ENCODE measurements around the gene MANEA. TPM values are rescaled to one million over a fixed set of nuclear protein-coding genes. Genes with fewer than 3 reads are reported as not detected.

MANEA gene, protein sequence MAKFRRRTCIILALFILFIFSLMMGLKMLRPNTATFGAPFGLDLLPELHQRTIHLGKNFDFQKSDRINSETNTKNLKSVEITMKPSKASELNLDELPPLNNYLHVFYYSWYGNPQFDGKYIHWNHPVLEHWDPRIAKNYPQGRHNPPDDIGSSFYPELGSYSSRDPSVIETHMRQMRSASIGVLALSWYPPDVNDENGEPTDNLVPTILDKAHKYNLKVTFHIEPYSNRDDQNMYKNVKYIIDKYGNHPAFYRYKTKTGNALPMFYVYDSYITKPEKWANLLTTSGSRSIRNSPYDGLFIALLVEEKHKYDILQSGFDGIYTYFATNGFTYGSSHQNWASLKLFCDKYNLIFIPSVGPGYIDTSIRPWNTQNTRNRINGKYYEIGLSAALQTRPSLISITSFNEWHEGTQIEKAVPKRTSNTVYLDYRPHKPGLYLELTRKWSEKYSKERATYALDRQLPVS
- total RNA-seq (2021; ENCODE audit: unreplicated experiment) (20.1 TPM), Bru-seq, nascent RNA (percentile 62 among the genes with signal in this experiment), BruChase-seq, experiment 1, labeled RNA remaining after a 2-hour chase (percentile 79 among the genes with signal in this experiment), BruChase-seq, experiment 2, labeled RNA remaining after a 6-hour chase (percentile 90 among the genes with signal in this experiment)
- polyA plus RNA-seq (2012; ENCODE audit: insufficient read length): 6.7 TPM
- long read RNA-seq, full-length matches to known transcripts: 45 of 52 reads
- long read RNA-seq, partial matches to known transcripts: 2 of 52 reads
- long read RNA-seq, other reads (novel, unspliced or antisense): 5 of 52 reads

DNA sequence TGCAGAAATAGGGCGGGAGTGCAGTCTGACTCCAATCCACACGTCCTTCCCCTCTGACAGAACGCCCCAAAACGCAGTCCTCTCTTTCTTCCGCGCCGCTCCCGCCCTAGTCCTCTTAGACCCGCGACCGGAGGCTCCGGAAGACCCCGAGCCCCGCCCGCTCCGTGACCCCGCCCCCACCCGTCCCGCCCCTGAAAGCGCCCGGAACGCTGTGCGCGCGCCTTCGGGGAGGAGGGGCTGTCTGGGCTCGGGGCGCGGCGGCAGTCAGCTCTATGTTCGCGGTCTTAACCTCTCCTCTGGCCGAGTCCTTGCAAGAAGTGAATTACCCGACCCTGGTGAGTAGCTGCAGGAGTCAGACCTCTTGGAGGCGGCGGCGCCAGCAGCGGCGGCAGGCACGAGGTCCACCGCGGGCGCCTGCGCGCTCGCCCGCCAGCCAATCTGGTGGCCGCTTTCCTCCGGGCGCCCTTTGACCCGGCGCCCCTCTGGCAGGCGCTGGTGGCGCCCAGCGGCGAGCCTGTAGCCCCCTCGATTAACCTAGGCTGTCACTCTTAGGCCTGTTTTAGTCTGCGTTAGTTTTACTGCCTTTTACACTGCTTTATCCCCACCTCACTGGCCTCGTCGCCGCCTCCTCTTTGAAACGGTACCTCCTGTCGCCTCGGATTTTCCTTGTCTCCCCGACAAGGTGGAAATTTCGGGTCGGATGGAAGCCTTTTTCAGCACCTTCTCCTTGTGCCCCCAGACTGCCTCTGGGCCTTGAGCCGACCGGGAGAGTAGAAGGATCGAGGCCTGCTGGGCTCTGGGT is at the start of gene MANEA:
MANEA (plus strand) TSS at position 232 of the 802 bp plus-strand sequence. CDS start 8,905 bp downstream, outside the sequence.
- in situ Hi-C loops (cut with HindIII; ENCODE audit: low pct_unique_long_range_greater_than_20kb, low sequenced_read_pairs) (no loop called here), intact Hi-C loops (cut with micrococcal nuclease; ENCODE audit: unreplicated experiment) (no loop called here)
- H3K4me3 ChIP-seq (ENCODE audit: low read depth in 2 of 2, low read length in 2 of 2): peak within 1 kb of the TSS; percentile 95 to 96
- TF ChIP-seq POLR2AphosphoS5 (IDR thresholded peaks at IDR 0.05; ENCODE audit: low read depth, low read length) (peak; percentile 62), SIN3A (IDR thresholded peaks at IDR 0.05; ENCODE audit: borderline replicate concordance, insufficient read depth, low read depth, low read length) (no peak)
- ChIA-PET CTCF (no interaction called here), POLR2A (interaction anchor here (0.6 kb wide), 1 partner anchor 332 kb away, joined by 3 read pairs; no protein-coding TSS in a partner anchor)
- peaks cover 16% of the 10 kb centered on the region for H3K4me1 ChIP-seq (ENCODE audit: control insufficient read depth, insufficient read depth, low read length)
- DNase-seq (ENCODE audit: low read depth, low spot score) (no peak), ATAC-seq (peak; percentile 96)
- no peaks in the 10 kb centered on the region for H3K9me3 ChIP-seq (ENCODE audit: control insufficient read depth, insufficient read depth, low read depth, low read length)
- H3K27me3 ChIP-seq (ENCODE audit: control insufficient read depth, insufficient read depth, low read length): no peaks in the 10 kb centered on the region
- no TSS peak for BruUV-seq (replicated peaks)
- H3K27ac ChIP-seq (ENCODE audit: low read length): peak within 1 kb of the TSS; percentile 99
- H3K36me3 ChIP-seq (ENCODE audit: control insufficient read depth, insufficient read depth, low read length): no peaks in the 10 kb centered on the region; the same call in 1 of the 2 replicates

DNA sequence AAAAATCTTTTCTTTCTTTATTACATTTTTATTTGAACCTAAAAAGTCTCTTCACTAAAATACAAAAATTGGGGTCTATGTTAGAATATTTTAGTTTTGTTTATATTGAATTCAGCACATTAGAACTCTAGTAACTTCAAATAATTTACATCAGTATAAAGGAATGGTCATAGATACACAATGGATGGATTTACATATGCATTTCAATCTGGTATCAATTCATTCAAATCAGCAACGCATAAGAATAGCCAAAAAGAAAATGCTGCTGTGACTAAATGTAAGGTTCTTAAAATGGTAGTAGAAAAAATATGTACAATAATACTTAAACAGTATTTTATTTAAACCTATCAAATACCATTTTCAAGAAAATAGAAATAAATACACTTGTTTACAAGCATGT is 47.6 kb upstream of the MANEA start:
- intact Hi-C loops (cut with micrococcal nuclease; ENCODE audit: unreplicated experiment): no loop called here
- ChIA-PET POLR2A (no interaction called here), CTCF (no interaction called here)
- Histone ChIP-seq H3K27ac (ENCODE audit: low read length) (no peak overlapping the region), H3K4me1 (ENCODE audit: control insufficient read depth, insufficient read depth, low read length) (no peaks in the 10 kb centered on the region), H3K36me3 (ENCODE audit: control insufficient read depth, insufficient read depth, low read length) (no peaks in the 10 kb centered on the region), H3K4me3 (ENCODE audit: low read depth in 2 of 2, low read length in 2 of 2) (no peak overlapping the region), H3K9me3 (ENCODE audit: control insufficient read depth, insufficient read depth, low read depth, low read length) (no peaks in the 10 kb centered on the region), H3K27me3 (ENCODE audit: control insufficient read depth, insufficient read depth, low read length) (no peaks in the 10 kb centered on the region)
- DNase-seq (ENCODE audit: low read depth, low spot score) (no peak), ATAC-seq (no peak)
- in situ Hi-C loops (cut with HindIII; ENCODE audit: low pct_unique_long_range_greater_than_20kb, low sequenced_read_pairs): no loop called here
- TF ChIP-seq, protein P1, sequence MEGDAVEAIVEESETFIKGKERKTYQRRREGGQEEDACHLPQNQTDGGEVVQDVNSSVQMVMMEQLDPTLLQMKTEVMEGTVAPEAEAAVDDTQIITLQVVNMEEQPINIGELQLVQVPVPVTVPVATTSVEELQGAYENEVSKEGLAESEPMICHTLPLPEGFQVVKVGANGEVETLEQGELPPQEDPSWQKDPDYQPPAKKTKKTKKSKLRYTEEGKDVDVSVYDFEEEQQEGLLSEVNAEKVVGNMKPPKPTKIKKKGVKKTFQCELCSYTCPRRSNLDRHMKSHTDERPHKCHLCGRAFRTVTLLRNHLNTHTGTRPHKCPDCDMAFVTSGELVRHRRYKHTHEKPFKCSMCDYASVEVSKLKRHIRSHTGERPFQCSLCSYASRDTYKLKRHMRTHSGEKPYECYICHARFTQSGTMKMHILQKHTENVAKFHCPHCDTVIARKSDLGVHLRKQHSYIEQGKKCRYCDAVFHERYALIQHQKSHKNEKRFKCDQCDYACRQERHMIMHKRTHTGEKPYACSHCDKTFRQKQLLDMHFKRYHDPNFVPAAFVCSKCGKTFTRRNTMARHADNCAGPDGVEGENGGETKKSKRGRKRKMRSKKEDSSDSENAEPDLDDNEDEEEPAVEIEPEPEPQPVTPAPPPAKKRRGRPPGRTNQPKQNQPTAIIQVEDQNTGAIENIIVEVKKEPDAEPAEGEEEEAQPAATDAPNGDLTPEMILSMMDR (IDR thresholded peaks at IDR 0.05): no peak
- TF ChIP-seq TCF7L2 (IDR thresholded peaks at IDR 0.05; ENCODE audit: low read depth, low read length) (no peak), SIN3A (IDR thresholded peaks at IDR 0.05; ENCODE audit: borderline replicate concordance, insufficient read depth, low read depth, low read length) (no peak)
- no TSS peak for BruUV-seq (replicated peaks)

DNA sequence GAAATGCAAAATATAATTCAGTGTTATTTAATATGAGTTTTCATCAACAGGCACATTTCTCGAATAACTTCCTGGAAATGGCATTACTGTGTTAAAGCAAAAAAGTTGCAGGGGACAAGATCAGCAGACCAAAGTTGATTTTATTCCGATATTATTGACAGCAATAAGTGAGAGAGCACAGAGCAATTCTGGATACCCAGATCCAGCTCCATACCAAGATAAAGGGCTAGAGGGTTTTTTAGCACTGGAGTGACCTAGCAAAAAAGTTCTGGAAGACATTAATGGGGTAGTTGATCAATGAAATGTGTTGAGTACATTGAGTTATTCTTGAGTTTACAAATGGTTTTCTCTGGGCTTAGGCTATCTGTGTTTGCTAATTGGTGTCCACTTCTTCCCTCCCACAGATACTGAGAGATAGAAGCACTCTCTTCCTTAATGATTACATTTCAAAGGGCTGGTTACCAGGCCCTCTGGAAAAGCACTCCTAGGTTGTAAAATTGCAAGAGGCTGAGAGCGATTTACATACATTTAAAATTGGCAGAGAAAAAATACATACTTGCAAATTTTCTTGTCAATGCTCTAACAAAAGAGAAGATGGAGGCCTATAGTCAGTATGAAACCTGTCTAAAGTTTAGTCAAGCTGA is 47.0 kb upstream of the MANEA start:
- ChIA-PET POLR2A (no interaction called here), CTCF (no interaction called here)
- TF ChIP-seq TCF7L2 (IDR thresholded peaks at IDR 0.05; ENCODE audit: low read depth, low read length) (no peak), POLR2AphosphoS5 (IDR thresholded peaks at IDR 0.05; ENCODE audit: low read depth, low read length) (no peak)
- TF ChIP-seq, protein P2, sequence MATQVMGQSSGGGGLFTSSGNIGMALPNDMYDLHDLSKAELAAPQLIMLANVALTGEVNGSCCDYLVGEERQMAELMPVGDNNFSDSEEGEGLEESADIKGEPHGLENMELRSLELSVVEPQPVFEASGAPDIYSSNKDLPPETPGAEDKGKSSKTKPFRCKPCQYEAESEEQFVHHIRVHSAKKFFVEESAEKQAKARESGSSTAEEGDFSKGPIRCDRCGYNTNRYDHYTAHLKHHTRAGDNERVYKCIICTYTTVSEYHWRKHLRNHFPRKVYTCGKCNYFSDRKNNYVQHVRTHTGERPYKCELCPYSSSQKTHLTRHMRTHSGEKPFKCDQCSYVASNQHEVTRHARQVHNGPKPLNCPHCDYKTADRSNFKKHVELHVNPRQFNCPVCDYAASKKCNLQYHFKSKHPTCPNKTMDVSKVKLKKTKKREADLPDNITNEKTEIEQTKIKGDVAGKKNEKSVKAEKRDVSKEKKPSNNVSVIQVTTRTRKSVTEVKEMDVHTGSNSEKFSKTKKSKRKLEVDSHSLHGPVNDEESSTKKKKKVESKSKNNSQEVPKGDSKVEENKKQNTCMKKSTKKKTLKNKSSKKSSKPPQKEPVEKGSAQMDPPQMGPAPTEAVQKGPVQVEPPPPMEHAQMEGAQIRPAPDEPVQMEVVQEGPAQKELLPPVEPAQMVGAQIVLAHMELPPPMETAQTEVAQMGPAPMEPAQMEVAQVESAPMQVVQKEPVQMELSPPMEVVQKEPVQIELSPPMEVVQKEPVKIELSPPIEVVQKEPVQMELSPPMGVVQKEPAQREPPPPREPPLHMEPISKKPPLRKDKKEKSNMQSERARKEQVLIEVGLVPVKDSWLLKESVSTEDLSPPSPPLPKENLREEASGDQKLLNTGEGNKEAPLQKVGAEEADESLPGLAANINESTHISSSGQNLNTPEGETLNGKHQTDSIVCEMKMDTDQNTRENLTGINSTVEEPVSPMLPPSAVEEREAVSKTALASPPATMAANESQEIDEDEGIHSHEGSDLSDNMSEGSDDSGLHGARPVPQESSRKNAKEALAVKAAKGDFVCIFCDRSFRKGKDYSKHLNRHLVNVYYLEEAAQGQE (IDR thresholded peaks at IDR 0.05; ENCODE audit: insufficient read depth in 1 of 2, low read depth in 2 of 2, low read length in 1 of 2): no peak
- DNase-seq (ENCODE audit: low read depth, low spot score) (no peak), ATAC-seq (no peak)
- H3K27ac ChIP-seq (ENCODE audit: low read length): no peak overlapping the region
- H3K36me3 ChIP-seq (ENCODE audit: control insufficient read depth, insufficient read depth, low read length): no peaks in the 10 kb centered on the region
- no peak overlapping the region for H3K4me3 ChIP-seq (ENCODE audit: low read depth in 2 of 2, low read length in 2 of 2)
- H3K9me3 ChIP-seq (ENCODE audit: control insufficient read depth, insufficient read depth, low read depth, low read length): no peaks in the 10 kb centered on the region
- in situ Hi-C loops (cut with HindIII; ENCODE audit: low pct_unique_long_range_greater_than_20kb, low sequenced_read_pairs): no loop called here
- H3K4me1 ChIP-seq (ENCODE audit: control insufficient read depth, insufficient read depth, low read length): no peaks in the 10 kb centered on the region
- H3K27me3 ChIP-seq (ENCODE audit: control insufficient read depth, insufficient read depth, low read length): no peaks in the 10 kb centered on the region
- no TSS peak for BruUV-seq (replicated peaks)
- intact Hi-C loops (cut with micrococcal nuclease; ENCODE audit: unreplicated experiment): no loop called here

All from Panc1 (cell line).